ENCODE measurements around the gene KBTBD13.
"Not testable (repeated sequence)": the region's sequence is repeated elsewhere in the genome, so short reads cannot be mapped to it uniquely, and the experiment has no call there.

The KBTBD13 gene

DNA sequence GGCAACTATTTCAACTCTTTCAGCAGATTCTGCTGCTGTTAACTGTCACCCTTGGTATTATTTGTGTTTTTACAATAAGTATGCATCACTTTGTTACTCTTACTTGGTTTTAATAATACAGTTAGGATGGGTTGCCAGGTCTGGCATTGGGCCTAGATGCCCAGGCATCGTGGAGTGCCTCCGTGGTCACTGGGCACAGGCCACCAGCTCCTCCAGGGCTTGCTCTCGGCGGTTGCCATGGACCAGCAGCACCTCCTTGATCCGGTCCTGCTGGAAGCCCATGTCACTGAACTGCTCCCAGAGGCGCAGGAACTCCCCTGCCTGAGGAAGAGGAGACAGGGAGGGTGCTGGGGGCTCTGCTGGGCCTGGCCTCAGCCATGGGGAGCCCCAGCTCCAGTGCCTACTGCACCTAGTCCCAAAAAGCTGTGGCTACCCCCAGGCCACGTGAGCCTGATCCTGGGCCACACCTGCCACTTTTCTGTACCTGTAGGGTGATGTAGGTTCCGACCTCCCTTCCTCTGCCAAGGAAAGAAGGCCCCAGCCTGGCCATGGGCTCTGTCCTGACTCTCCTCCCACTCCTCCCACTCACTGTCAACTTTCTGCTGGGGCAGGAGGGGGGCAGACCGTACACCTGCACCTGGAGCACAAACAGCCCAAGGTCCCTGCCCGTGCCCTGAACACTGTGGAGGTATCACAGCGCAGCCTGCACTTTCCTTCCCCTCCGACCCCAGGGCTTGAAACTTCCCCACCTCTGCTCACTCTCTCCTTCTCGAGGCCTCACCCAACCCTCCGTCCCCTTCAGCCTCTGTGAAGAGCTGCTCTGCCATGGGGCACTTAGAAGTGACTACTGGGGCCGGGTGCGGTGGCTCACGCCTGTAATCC lies 16.6 kb downstream of the KBTBD13 start:
- DNase-seq, result no peak

DNA sequence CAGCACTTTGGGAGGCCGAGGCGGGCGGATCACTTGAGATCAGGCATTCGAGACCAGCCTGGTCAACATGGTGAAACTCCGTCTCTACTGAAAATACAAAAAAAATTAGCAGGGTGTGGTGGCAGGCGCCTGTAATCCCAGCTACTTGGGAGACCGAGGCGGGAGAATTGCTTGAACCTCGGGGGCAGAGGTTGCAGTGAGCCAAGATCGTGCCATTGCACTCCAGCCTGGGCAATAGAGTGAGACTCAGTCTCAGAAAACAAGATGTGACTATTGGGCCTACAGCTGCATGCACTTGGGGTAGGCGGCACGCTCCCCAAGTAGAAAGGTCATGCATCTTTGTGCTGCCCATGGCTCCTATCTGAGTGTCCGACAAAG lies 17.2 kb downstream of the KBTBD13 start:
- DNase-seq, result not testable (repeated sequence)

DNA sequence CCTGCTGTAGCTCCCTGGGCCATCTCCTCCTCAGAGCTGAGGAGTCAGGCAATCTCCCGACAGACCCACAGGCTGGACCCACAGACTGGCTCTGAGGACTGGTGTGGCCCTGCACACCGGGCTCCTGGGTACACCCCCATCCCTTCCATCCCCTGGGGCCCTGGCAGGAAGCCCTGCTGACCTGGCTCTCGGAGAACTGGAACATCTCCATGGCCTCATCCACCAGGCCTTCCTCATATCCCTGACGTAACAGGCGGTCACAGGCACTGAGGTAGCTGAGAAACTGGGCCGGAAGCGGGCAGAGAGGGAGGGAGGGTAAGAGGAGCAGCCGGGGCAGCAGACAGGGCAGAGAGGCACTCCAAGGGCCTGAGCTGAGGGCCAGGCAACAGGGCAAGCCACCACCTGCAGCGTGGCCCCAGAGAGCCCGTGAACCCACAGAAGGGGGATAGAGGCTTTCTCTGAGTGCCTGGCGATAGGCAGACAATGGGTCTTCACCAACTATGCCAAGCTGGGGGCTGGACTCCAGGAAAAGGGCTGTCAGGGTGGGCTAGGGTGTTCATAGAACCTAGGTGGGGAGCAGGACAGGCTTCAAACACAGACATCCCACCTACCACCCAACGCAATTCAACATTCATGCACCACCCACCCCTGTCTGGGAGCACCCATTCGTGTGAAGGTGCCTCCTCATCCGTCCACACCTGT lies 17.9 kb downstream of the KBTBD13 start:
- DNase-seq, result no peak

DNA sequence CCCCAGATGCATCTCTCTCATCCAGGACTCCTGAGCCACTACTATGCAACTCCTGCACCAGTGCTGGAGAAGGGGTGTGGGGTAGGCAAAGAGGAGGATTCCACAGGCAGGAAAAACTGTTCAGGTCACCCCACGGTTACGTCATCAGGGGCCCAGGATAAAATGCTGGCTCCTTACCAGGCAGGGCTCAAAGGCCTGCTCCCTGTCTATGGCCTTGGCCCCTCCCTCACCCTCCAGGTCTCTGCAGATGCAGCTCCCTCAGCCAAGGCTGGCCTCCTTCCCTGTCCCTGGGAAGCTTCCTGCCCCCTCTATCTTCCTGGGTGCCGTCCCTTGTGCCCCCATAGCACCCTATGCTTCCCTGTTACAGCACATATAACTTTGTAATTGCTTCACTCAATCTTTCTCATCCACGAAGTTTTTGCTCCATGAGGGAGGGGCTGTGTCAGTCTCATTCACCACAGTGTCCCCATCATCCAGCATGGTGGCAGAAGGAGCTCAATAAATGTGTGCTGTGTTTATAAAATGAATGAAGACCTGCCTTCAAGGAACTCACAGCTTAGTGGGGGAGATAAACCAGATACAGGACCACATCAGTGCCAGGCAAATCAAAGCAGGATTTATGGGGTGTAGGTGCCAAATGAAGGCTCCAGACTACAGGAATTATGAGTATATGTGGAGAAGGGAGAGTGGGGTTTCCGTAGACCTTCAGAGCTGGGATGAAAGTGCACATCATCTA lies 18.6 kb downstream of the KBTBD13 start:
- DNase-seq, result no peak

DNA sequence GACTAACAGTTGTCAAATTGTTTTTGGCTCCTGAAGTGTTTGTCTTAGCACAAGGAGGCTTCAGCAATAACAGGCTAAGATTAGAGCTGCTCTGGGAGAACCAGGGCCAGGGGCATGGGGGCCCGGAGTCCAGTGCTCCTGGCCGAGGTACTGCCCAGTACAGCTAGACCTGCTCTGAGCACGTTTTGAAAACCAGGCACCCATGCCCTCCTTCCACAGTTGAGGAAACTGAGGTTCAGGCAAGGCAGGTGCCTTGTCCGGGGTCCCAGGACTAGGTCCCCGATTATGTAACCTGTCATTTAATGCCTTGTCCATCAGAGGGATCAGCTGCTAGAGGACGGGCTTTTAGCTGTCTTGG lies 19.2 kb downstream of the KBTBD13 start:
- no peak for DNase-seq

DNA sequence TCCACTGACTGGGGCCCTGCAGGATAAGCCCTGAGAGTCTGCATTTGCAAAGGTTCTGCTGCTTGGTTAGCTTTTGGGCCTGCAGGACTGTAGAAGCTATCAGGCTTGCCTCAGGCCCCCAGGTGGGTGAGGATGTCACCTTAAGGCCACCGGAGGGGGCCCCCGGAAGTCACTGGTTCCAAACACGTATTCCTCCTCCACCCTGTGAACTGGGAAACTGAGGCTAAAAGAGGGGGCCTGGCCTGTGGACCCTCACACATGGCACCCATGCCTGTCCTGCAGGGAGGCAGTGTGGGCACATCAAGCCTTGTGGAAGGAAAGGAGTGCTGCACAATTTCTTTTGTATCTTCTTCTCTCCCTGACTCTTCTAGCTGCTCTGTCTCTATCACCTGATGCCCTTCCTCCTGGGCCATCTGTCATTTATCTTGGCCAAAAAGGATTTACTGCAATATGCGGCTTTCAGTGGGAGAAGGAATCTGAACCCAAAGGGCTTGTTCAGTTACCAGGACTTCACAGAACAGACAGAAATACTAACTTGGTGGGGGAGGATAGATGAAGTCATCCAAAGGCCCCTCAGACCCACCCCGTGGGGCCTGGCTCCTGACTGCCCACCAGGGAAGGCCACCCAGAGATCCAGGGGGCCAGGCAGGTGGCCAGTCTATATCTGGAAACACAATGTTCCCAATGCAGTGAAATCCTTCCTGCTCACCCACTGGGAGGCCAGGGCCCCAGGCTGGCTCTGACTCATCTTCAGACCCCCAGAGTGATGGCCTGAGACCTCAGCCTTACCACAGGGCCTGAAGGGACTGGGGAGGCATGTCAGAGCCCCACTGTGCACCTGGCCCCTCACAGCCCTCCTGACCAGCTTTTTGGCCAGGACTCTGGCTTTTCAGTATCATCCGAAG lies 20.2 kb downstream of the KBTBD13 start:
- DNase-seq, result no peak

DNA sequence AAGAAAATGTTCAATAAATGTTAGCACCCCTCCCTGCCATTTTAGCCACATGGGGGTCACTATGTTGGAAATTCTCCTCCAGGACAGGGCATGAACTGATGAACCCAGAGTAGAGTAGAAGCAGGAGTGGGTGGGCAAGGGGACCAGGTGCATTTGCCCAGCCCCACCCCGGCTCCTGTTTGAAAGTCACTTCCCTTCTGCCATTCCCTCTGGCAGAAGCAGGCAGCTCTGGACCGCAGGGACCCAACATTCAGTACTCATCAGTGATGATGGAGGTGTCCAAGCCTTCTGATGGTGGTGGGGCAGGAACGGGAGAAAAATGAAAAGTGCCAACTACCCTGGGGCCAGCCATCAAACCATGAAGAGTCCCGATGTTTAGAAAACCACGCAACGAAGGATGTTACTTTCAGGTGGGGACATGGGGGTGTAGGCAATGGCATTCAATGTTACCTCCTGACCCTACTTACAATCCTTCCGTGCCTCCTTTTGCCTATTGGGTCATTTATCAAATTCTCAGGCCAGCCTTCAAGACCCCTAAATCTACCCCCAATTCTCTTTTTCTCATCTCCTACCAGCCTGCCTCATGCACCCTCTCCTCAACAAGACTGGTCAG lies 21.2 kb downstream of the KBTBD13 start:
- DNase-seq, result no peak

DNA sequence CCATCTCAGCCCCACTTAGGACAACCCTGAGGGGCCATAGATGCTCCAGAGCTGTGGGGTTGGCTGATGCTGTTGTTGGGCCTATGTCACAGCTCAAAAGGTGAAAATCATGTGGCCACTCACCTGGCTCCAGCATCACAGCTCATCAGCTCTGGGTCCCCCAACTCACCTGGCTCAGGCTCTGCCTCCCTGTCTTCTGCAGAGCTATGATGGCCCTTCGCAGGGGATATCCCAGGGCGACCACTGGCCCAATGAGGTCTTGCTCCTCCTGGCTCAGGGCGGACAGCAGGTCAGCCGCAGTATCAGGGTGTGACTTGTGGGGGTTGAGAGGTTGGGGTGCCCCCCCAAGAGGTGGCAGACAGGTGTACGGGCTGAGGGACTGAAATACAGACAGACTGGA lies 22.8 kb downstream of the KBTBD13 start:
- DNase-seq, result no peak

DNA sequence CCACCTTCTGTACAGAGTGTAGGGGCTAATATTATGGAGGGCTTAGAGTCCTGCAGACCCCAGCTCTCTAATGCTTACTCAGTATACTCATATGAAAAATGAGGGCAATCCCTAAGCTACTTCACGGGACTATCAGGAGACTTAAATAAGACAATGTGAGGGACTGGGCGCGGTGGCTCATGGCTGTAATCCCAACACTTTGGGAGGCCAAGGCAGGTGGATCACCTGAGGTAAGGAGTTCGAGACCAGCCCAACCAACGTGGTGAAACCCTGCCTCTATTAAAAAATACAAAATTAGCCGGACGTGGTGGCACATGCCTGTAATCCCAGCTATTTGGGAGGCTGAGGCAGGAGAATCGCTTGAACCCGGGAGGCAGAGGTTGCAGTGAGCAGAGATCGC lies 23.3 kb downstream of the KBTBD13 start:
- not testable (repeated sequence) for DNase-seq

DNA sequence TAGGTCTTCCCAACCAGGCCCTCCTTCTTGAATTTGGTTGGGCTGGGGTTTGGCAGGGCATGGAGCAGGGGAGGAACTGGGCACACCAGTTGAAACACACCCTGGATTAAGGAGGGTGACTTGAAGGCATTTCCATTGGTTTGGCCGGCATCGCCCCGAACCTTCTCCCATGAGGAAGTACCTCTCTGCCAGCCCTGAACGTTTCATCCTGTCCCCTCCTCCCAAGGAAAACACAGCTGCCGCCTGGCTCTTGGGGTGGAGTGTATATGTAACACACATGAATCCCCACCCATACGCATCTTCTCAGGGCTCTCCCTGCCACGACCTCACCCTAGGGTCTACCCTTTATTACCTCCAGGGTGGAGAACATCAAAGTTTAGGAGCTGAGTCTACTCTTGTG lies 23.9 kb downstream of the KBTBD13 start:
- no peak for DNase-seq

DNA sequence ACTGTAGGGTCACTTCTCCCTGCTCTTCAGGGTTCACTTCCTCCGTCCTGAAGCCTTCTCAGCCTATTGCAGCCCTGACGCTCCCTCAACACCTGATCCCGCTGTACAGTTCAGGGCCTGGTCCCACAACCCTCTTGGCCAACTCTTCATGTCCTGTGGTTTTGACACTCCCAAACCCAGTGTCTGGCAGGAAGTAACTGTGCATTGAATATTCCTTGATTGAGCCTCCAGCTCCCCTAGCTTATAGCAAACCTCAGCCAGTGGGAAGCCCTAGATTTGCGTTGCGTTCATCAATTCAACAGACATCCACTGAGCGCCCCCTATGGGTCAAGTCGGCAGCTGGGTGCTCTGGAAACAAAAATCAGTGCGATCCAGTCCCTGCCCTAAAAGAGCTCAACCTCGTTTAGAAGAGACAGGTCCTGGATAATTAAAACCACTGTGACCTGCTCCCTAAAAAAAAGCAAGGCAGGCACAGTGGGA lies 24.9 kb downstream of the KBTBD13 start:
- peak; percentile 38 for DNase-seq

DNA sequence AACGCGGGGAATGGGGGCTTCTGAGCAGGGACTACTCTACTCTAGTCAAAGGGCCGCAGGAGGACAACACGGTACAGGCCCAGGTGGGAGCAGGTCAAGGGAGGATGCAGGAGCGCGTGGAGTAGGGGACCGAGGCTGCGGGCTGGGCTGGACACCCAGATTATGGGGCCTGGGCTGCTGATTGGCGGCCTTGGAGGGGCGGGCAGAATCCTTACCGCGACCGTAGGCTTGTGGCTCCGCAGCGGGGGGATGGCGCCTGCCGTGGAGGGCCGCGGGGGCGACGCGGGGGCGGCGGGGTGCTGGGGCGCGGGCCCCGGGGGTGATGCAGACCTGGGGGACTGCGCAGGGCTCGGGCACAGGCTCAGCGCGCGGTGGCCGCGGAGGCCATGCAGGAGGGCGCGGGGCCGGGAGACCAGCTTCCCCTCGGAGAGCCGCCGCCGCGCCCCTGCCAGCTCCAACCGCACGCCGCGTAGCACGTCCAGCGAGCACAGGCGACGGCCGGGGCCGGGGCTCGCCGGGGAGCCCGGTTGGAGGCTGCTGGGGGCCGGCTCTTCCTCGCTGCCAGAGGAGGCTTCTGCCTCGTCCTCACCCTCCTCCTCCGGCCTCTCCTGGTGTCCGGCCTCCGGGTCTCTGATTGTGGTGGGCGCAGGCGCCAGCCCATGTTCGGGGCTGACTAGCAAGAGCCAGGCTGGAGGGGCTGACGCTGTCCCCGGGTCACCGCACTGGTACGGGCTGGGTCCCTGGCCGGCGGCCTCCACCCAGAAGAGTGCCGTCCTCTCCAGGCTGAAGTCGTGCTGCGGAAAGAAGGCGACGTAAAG lies 25.6 kb downstream of the KBTBD13 start:
- no peak for DNase-seq

DNA sequence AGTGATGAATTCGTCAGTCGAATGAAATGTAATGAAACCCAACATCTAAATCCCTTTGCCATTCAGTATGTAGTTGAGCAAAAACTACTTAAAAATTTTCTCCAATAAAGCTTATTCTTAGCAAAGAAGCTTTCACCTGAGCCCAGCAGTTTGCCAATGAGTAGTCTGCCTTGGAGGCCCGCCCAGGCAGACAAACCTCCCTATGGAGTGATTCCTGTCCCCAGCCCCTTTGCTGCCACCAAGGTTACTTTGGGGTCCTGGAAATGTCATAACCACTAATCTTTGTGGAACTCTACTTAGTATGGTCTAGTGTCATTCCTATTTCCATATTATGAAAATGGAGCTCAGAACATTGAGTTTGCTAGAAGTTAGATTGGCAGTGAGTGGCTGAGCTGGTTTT lies 26.4 kb downstream of the KBTBD13 start:
- DNase-seq, result no peak

DNA sequence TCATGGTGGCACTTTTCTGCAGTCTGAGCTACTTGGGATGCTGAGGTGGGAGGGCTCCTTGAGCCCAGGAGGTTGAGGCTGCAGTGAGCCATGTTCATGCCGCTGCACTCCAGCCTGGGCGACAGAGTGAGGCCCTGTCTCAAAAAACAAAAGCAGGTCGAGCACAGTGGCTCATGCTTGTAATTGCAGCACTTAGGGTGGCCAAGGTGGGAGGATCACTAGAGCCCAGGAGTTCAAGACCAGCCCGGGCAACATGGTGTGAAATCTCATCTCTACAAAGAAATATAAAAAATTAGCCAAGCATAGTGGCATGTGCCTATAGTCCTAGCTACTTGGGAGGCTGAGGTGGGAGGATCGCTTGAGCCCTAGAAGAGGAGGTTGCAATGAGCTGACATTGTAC lies 28.5 kb downstream of the KBTBD13 start:
- DNase-seq, result no peak

DNA sequence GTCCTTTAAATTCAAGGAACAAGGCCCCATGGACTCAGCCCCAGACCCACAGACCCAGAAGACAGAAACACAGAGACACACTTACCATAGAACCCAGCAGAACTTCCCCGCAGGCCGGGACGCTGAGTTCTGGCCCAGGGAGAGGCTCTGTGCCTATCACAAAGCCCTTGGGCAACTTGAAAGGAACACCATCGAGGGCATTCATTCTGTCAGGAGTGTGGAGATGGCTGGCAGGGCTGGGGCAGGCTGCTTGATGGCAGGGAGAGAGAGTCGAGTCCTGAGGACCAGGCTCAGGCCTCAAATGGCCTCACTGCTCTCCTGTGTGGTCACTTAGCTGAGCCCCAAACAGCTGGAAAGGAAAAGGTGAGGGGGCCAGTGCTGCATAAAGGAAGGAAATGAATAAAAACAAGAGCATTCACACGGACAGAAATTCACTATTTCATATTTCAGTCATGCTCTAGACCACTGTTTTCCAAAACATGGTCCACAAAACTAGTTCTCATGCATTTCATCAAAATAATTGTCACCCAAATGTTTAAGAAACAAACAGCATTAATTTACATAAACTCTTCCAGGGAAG lies 29.6 kb downstream of the KBTBD13 start:
- DNase-seq, result no peak

DNA sequence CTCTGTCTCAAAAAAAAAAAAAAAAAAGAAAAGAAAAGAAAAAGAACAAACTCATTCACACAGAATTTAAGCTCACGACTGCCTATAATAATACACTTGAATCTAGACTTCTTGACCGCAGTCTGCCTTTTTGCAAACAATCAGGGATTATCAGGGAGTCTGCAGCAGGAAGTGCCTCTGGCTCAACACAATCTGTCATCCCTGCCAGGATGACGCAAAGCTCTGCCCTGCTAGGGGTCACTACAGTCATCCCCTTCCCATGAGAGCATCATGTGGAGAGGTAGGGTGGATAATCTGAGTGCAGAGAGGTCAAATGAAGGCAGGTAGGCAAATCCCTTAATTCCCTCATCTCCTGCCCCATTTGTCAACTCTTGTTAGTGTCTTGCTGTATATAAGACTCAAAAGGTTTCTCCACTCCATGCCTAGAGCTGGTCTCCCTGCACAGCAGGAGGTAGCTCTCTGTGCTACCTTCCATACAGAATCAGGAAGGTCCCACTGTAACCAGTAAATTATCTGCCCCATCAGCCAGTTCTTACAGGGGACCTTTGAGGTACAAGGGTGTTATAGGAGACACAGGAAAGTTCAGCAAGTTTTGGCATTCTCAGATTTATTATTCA lies 34.2 kb downstream of the KBTBD13 start:
- no peak for DNase-seq

DNA sequence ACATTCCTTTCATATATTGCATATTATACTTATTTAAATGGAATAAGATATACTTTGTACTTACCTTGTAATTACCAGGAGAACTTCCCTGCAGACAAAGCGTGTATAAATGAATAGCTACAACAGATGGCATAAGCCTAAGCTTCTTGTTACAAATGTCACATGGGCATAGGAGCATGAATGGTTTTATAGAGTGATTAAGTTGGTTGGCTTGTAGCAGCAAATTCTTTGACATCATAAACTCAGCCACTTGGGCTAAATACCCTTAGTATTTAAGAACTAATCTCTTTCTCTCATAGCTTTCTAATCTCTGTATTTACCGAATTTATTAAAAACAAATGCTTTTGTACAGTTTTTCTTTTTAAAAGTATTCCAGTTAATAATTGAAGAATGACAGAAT lies 38.5 kb downstream of the KBTBD13 start, which contains the start of gene UBAP1L:
Gene UBAP1L (minus strand): TSS at position 115 of the 400 bp plus-strand sequence. CDS start 8,985 bp downstream, outside the sequence.
- DNase-seq, result no peak

DNA sequence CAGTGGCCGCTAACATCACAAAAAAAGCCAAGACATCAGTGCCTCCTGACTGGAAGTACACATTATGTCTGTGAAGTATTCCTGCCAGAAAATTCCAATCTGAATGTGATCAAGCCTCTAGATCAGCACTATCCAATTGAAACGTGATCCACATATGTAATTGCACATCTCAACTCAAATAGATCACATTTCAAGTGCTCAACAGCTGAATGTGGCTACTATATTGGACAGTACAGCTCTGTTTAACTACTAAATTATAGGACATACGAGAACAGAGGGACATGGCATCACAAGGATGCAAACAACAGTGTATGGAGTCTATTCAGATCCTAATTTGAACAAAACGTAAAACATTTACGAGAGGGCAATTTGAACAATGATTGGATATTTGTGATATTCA lies 39.0 kb downstream of the KBTBD13 start:
- DNase-seq, result no peak
